Nephron progenitor cell (in vitro differentiated cells): Measurements from ENCODE around the gene CTSD.

Experiments
- DNase-seq: peaks from one replicate; pipeline ENCODE4 v3.0.0; 2021
- H3K27ac Mint-ChIP-seq: 2 replicates; pipeline ENCODE4 v1.8.0; 2021; ENCODE audit warnings: mild to moderate bottlenecking, moderate library complexity, mixed read lengths
- H3K27me3 Mint-ChIP-seq: 2 replicates; pipeline ENCODE4 v1.8.0; 2021; ENCODE audit warnings: mild to moderate bottlenecking, low read depth, mixed read lengths; ENCODE audit not compliant: poor library complexity
- H3K36me3 Mint-ChIP-seq: 2 replicates; pipeline ENCODE4 v1.8.0; 2021; ENCODE audit warnings: low read depth, mixed read lengths
- H3K4me1 Mint-ChIP-seq: 2 replicates; pipeline ENCODE4 v1.8.0; 2021; ENCODE audit warnings: mixed read lengths
- H3K4me3 Mint-ChIP-seq: 2 replicates; pipeline ENCODE4 v1.8.0; 2021; ENCODE audit warnings: mild to moderate bottlenecking, moderate library complexity, mixed read lengths
- H3K9me3 Mint-ChIP-seq: 2 replicates; pipeline ENCODE4 v1.8.0; 2021; ENCODE audit warnings: mild to moderate bottlenecking, moderate library complexity, mixed read lengths
- TF ChIP-seq, protein P1 (sequence below): fragments of 200-600 bp; sonication (generic); IDR thresholded peaks from 2 replicates; pipeline ENCODE4 v1.5.0; 2021; ENCODE audit warnings: antibody characterized with exemption

CTSD gene

DNA sequence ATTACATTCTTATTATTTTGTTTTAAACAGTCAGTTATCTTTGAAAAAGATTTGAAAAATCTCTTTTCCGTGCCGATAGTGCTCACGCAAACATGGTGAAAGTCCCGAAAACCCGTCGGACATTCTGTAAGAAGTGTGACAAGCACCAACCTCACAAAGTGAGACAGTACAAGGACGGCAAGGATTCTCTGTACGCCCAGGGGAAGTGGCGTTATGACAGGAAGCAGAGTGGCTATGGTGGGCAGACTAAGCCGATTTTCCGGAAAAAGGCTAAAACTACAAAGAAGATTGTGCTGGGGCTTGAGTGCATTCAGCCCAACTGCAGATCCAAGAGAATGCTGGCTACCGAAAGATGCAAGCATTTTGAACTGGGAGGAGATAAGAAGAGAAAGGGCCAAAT lies 28.7 kb upstream of the CTSD start:
- peaks cover 9% of the 10 kb centered on the region for H3K4me1 Mint-ChIP-seq
- no peak overlapping the region for H3K4me3 Mint-ChIP-seq
- no peak overlapping the region for H3K27ac Mint-ChIP-seq
- peaks cover 16% of the 10 kb centered on the region for H3K9me3 Mint-ChIP-seq
- peaks cover 63% of the 10 kb centered on the region for H3K27me3 Mint-ChIP-seq
- DNase-seq, result no peak
- TF ChIP-seq, protein P1, sequence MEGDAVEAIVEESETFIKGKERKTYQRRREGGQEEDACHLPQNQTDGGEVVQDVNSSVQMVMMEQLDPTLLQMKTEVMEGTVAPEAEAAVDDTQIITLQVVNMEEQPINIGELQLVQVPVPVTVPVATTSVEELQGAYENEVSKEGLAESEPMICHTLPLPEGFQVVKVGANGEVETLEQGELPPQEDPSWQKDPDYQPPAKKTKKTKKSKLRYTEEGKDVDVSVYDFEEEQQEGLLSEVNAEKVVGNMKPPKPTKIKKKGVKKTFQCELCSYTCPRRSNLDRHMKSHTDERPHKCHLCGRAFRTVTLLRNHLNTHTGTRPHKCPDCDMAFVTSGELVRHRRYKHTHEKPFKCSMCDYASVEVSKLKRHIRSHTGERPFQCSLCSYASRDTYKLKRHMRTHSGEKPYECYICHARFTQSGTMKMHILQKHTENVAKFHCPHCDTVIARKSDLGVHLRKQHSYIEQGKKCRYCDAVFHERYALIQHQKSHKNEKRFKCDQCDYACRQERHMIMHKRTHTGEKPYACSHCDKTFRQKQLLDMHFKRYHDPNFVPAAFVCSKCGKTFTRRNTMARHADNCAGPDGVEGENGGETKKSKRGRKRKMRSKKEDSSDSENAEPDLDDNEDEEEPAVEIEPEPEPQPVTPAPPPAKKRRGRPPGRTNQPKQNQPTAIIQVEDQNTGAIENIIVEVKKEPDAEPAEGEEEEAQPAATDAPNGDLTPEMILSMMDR, result no peak
- no peaks in the 10 kb centered on the region for H3K36me3 Mint-ChIP-seq

DNA sequence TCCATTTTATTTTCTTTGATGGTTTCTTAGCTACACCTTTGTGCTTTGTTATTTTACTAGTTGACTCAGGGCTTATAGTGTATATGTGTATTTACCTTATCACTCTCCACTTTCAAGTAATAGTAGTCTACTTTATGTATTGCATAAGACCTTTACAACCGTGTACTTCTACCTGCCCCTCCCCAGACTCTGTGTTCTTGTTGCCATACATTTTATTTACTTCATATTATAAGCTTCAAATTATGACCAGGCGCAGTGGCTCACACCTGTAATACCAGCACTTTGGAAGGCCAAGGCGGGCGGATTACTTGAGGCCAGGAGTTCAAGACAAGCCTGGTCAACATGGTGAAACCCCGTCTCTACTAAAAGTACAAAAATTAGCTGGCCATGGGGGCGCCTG lies 28.2 kb upstream of the CTSD start:
- Mint-ChIP-seq H3K9me3 (peaks cover 19% of the 10 kb centered on the region), H3K27ac (no peak overlapping the region), H3K4me3 (no peak overlapping the region), H3K36me3 (no peaks in the 10 kb centered on the region), H3K4me1 (peaks cover 7% of the 10 kb centered on the region), H3K27me3 (peaks cover 63% of the 10 kb centered on the region)
- TF ChIP-seq, protein P1, result no peak
- DNase-seq, result no peak

DNA sequence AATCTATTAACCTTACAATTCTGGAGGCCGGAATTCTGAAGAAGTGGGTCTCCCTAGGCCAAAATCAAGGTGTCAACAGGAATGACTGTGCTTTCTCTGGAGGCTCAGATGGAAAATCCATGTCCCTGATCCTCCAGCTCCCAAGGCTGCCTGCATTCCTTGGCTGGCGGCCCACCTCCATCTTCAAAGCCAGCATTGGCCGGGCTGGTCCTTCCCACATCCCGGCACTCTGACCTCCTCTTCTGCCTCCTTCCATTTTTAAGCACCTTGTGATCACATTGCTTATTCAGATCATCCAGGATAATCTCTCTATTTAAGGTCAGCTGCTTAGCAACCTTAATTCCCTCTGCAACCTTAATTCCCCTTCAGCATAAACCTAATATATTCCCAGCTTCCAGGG lies 22.7 kb upstream of the CTSD start:
- Mint-ChIP-seq H3K9me3 (peaks cover 30% of the 10 kb centered on the region), H3K36me3 (no peaks in the 10 kb centered on the region), H3K4me1 (peaks cover 19% of the 10 kb centered on the region), H3K27ac (no peak overlapping the region), H3K4me3 (no peak overlapping the region), H3K27me3 (peaks cover 29% of the 10 kb centered on the region)
- TF ChIP-seq, protein P1, result no peak
- no peak for DNase-seq

DNA sequence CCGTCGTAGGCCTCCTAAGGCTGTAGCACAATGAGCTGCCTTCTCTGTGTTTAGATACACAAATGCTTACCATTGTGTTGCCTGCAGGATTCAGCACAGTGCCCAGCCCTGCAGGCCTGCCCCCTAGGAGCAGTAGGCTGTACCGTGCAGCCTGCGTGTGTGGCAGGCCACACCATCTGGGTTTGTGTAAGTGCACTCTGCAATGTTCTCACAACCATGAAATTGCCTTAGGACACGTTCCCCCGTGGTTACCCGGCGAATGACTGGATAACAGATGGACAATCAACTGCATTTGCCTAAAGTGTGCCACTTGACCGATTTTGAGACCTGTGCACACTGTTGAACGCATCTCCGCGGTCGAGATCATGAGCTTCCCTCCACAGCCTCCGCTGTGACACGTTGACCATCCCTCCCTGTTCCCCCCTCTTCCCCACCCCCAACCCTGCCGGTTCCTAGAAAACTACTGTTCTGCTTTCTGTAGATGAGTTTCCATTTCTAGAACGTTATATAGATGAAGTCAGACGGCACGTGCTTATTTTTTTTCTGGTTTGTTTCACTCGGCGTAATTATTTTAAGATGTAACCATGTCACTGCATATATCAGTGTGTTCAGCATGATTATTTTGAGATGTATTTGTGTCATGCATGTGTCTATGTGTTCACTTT lies 22.2 kb upstream of the CTSD start:
- no peaks in the 10 kb centered on the region for H3K36me3 Mint-ChIP-seq
- H3K27ac Mint-ChIP-seq, result no peak overlapping the region
- DNase-seq, result no peak
- H3K4me3 Mint-ChIP-seq, result no peak overlapping the region
- peaks cover 25% of the 10 kb centered on the region for H3K4me1 Mint-ChIP-seq
- H3K9me3 Mint-ChIP-seq, result peaks cover 30% of the 10 kb centered on the region
- peaks cover 23% of the 10 kb centered on the region for H3K27me3 Mint-ChIP-seq
- TF ChIP-seq, protein P1, result no peak

DNA sequence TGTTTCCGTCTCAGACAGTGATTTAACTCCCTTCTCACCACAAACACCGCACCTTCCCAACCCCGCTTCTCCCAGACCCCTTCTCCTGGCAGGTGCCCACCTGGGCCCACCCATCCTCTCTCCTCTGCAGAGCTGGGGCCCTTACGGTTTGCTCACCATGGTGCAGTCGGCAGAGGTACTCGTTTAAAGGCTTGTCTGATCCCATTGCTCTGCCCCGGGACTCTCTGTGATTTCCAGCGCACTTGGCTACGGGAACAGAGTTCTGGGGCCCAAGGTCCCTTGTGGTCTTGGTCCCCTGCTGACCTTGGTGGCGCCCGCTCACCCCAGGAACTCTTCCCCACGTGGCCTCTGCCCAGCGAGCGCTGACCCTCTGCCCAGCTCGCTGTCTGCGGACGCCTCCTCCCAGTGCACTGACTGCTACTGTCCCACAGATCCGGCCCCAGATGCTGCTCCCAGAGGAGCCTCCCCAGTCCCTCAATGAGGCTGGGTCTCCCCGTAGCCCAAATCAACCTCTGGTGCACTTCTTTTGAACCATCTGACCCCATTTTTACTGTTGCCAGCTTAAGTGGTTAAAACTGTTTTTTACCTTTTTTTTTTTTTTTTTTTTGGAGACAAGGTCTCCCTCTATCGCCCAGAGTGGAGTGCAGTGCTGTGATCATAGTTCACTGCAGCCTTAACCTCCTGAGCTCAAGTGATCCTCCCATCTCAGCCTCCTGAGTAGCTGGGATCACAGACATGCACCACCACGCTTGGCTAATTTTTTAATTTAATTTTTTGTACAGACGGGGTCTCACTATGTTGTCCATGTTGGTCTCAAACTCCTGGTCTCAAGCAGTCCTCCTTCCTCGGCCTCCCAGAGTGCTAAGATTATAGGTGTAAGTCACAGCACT lies 21.3 kb upstream of the CTSD start:
- TF ChIP-seq, protein P1, result no peak
- no peaks in the 10 kb centered on the region for H3K36me3 Mint-ChIP-seq
- no peak overlapping the region for H3K27ac Mint-ChIP-seq
- no peak for DNase-seq
- peaks cover 14% of the 10 kb centered on the region for H3K27me3 Mint-ChIP-seq
- peaks cover 34% of the 10 kb centered on the region for H3K4me1 Mint-ChIP-seq
- peaks cover 22% of the 10 kb centered on the region for H3K9me3 Mint-ChIP-seq
- no peak overlapping the region for H3K4me3 Mint-ChIP-seq
